GM13977 (cell line): Measurements from ENCODE around the gene F2RL3.

Source experiments
- DNase-seq: peaks from one replicate; pipeline ENCODE4 v3.0.0; 2012; ENCODE audit warnings: low spot score
- CTCF ChIP-seq: IDR thresholded peaks from 2 replicates; pipeline ENCODE4 v1.5.1; 2012; ENCODE audit warnings: mild to moderate bottlenecking, control low read depth; ENCODE audit not compliant: insufficient read depth; ENCODE audit errors: extremely low read depth, missing control alignments
- in situ Hi-C: fragments of 300-500 bp; cut with MboI; formaldehyde crosslinking; loops from one replicate; pipeline ENCODE4 v1.12.0; 2022; ENCODE audit warnings: low sequenced_read_pairs, low pct_unique_long_range_greater_than_20kb, mixed read lengths, inconsistent platforms; ENCODE audit not compliant: unreplicated experiment

Gene F2RL3

GRCh38 chr19:16851031-16851712, 37.6 kb upstream of the F2RL3 start:
- in situ Hi-C loops: no loop called here
- no peak for DNase-seq
- TF ChIP-seq CTCF: no peak

DNA sequence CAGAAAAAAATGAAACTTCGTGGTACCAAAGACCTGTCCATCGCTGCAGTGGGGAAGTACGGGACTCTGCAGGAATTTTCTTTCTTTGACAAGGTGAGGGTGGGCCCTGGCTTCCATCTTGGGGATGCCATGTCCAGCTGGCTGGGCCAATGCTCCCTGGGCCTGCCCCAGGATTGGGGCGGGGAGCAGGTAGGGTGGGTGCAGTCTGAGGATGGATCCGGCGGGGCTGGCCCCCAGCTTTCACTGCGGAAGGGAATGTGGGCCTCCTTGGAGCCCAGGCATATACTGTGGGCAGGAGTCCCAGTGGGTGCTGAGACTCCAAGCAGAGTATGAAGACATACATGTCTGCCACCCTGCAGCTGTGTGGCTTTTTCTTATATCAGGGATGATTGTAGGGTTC, 35.7 kb upstream of the F2RL3 start:
- no peak for TF ChIP-seq CTCF
- in situ Hi-C loops: no loop called here
- no peak for DNase-seq

DNA sequence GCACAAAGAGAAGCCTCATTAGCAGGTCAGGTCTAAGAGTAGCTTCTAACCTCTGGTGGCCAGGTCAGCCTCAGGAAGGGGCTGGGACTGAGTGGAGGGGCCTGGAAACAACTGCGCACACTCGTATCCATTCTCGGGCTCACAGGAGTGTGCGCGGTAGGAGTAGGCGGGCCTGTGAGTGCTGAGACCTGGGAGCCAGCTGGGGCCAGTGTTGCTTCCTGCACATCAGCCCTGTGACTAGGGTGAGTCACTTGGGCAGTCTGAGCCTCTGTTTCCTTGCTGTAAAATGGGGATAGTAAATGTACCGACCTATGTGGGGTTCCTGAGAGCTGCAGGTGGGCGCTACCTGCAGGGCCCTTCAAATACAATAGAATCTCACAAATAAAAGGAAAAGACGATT, 32.7 kb upstream of the F2RL3 start:
- no peak for TF ChIP-seq CTCF
- DNase-seq: no peak
- in situ Hi-C loops: no loop called here

- no peak for TF ChIP-seq CTCF
- in situ Hi-C loops: no loop called here
Measured at GRCh38 chr19:16859626-16860025, 29.2 kb upstream of the F2RL3 start.

DNA sequence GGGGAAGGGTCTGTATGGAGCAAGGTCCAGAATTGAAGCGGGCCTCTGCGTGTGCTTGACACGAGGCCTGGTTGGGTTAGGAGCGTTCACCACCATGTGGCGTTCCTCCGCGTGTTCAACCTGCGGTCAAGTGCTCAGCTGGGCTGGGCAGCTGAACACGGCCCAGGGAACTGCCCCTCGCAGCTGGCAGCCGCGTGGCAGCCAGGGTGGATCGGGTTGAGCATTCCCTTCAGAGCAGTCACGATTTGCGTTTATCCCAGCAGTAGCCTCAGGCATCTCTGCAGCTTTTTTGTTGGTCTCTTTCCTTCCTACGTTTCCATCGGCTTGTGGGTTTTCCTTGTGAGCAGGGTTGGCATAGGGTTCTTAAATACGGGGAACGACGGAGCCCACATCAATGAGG, 28.7 kb upstream of the F2RL3 start:
- in situ Hi-C loops: no loop called here
- DNase-seq: no peak
- TF ChIP-seq CTCF: no peak

More at GRCh38 chr19:16859626-16860025, 29.2 kb upstream of the F2RL3 start:
- DNase-seq: no peak

DNA sequence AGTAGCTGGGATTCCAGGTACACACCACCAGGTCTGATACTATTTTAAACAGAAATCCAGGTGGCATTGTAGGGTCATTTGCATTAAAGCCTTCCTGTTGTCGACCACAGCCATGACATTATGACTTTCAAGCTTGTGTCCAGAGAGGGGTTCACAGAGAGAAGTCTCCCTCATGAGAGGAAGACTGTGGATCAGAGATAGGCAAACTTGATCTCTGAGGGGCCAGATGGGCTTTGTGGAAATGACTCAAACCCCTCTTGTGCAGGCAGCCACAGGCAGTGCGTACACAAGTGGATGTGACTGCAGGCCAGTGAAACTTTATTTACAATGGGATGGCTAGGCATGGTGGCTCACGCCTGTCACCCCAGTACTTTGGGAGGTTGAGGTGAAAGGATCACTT, 27.8 kb upstream of the F2RL3 start:
- no peak for TF ChIP-seq CTCF
- DNase-seq: no peak
- in situ Hi-C loops: no loop called here
